ENCODE measurements around the gene LITAF. TPM values are rescaled to one million over a fixed set of nuclear protein-coding genes. Genes with fewer than 3 reads are reported as not detected.

The LITAF gene
- total RNA-seq, 4 donors from 2014 or later, result 32.8 to 193 (median 101) TPM

- H3K27me3 ChIP-seq, result no peaks in the 10 kb centered on the region
- H3K9me3 ChIP-seq, result no peaks in the 10 kb centered on the region
- WGBS, 2 donors (ENCODE audit: low coverage in 1 of 2), result 20 to 65% methylated on average over 1 to 6 of the region's 6 CpGs
- intact Hi-C loops (cut with DNase I; ENCODE audit: low total_unique reads) (no loop called here), in situ Hi-C loops (cut with MboI; ENCODE audit: low pct_ligation_motif_present in 1 of 4, low pct_unique_long_range_greater_than_20kb in 1 of 4, low sequenced_read_pairs in 3 of 4) (no loop called here)
- DNase-seq, result no peak
- peaks cover 0 to 33% (median 5%) of the 10 kb centered on the region in 4 donors for H3K4me1 ChIP-seq
- no peak for TF ChIP-seq POLR2AphosphoS5 (IDR thresholded peaks at IDR 0.05)
- TF ChIP-seq EP300 (IDR thresholded peaks at IDR 0.05; ENCODE audit: low read depth), result no peak
- TF ChIP-seq POLR2A (IDR thresholded peaks at IDR 0.05), result no peak
- no peak for TF ChIP-seq CTCF (IDR thresholded peaks at IDR 0.05)
- H3K36me3 ChIP-seq, result no peaks in the 10 kb centered on the region
- peak overlapping the region in 1 of 4 donors; percentile 76 for H3K27ac ChIP-seq
- no peak overlapping the region for H3K4me3 ChIP-seq
Observed at GRCh38 chr16:11563493-11564040, 23.2 kb downstream of the LITAF start.

- peak overlapping the region in 2 of 4 donors; percentile 74 to 76 for H3K27ac ChIP-seq
- intact Hi-C loops (cut with DNase I; ENCODE audit: low total_unique reads) (no loop called here), in situ Hi-C loops (cut with MboI; ENCODE audit: low pct_ligation_motif_present in 1 of 4, low pct_unique_long_range_greater_than_20kb in 1 of 4, low sequenced_read_pairs in 3 of 4) (no loop called here)
- H3K9me3 ChIP-seq, result no peaks in the 10 kb centered on the region
- no peaks in the 10 kb centered on the region for H3K27me3 ChIP-seq
- no peak for DNase-seq
- H3K4me3 ChIP-seq, result no peak overlapping the region
- no peak for TF ChIP-seq POLR2AphosphoS5 (IDR thresholded peaks at IDR 0.05)
- TF ChIP-seq CTCF (IDR thresholded peaks at IDR 0.05), result no peak
- TF ChIP-seq POLR2A (IDR thresholded peaks at IDR 0.05), result no peak
- H3K4me1 ChIP-seq, result peaks cover 0 to 39% (median 5%) of the 10 kb centered on the region in 4 donors
- WGBS, 2 donors (ENCODE audit: low coverage in 1 of 2), result 79 to 86% methylated on average over 3 to 10 of the region's 10 CpGs
- H3K36me3 ChIP-seq, result no peaks in the 10 kb centered on the region
Observed at GRCh38 chr16:11562941-11563340, 23.8 kb downstream of the LITAF start.

- Histone ChIP-seq H3K4me3 (no peak overlapping the region), H3K27me3 (no peaks in the 10 kb centered on the region), H3K9me3 (no peaks in the 10 kb centered on the region), H3K36me3 (no peaks in the 10 kb centered on the region), H3K4me1 (peaks cover 4 to 44% (median 5%) of the 10 kb centered on the region in 4 donors), H3K27ac (peak overlapping the region in 3 of 4 donors; percentile 74 to 77 (median 76))
- TF ChIP-seq POLR2A (IDR thresholded peaks at IDR 0.05) (no peak), EP300 (IDR thresholded peaks at IDR 0.05; ENCODE audit: low read depth) (no peak), POLR2AphosphoS5 (IDR thresholded peaks at IDR 0.05) (no peak), CTCF (IDR thresholded peaks at IDR 0.05) (no peak)
- in situ Hi-C loops (cut with MboI; ENCODE audit: low pct_ligation_motif_present in 1 of 4, low pct_unique_long_range_greater_than_20kb in 1 of 4, low sequenced_read_pairs in 3 of 4), result no loop called here
- WGBS, 2 donors (ENCODE audit: low coverage in 1 of 2), result 85 to 92% methylated on average over 4 to 7 of the region's 7 CpGs
- intact Hi-C loops (cut with DNase I; ENCODE audit: low total_unique reads), result no loop called here
- DNase-seq, result no peak
Observed at GRCh38 chr16:11562411-11562810, 24.3 kb downstream of the LITAF start.

GRCh38 chr16:11561856-11562255 is 24.9 kb downstream of the LITAF start:
- no peaks in the 10 kb centered on the region for H3K9me3 ChIP-seq
- no peak for TF ChIP-seq POLR2AphosphoS5 (IDR thresholded peaks at IDR 0.05)
- H3K27ac ChIP-seq, result peak overlapping the region; percentile 62 to 77 (median 75)
- 86 to 88% methylated on average over 2 to 3 of the region's 3 CpGs for WGBS, 2 donors (ENCODE audit: low coverage in 1 of 2)
- no peak for DNase-seq
- H3K36me3 ChIP-seq, result no peaks in the 10 kb centered on the region
- no peak overlapping the region for H3K4me3 ChIP-seq
- H3K4me1 ChIP-seq, result peaks cover 4 to 47% (median 5%) of the 10 kb centered on the region in 4 donors
- intact Hi-C loops (cut with DNase I; ENCODE audit: low total_unique reads), result no loop called here
- in situ Hi-C loops (cut with MboI; ENCODE audit: low pct_ligation_motif_present in 1 of 4, low pct_unique_long_range_greater_than_20kb in 1 of 4, low sequenced_read_pairs in 3 of 4), result no loop called here
- H3K27me3 ChIP-seq, result no peaks in the 10 kb centered on the region

GRCh38 chr16:11561454-11561805 is 25.3 kb downstream of the LITAF start:
- intact Hi-C loops (cut with DNase I; ENCODE audit: low total_unique reads), result no loop called here
- H3K4me3 ChIP-seq, result peak overlapping the region in 1 of 4 donors; percentile 9
- WGBS, 2 donors (ENCODE audit: low coverage in 1 of 2), result 73 to 81% methylated on average over 3 to 4 of the region's 4 CpGs
- peak overlapping the region; percentile 62 to 77 (median 75) for H3K27ac ChIP-seq
- DNase-seq, result no peak
- no peaks in the 10 kb centered on the region for H3K27me3 ChIP-seq
- TF ChIP-seq POLR2AphosphoS5 (IDR thresholded peaks at IDR 0.05) (no peak), POLR2A (IDR thresholded peaks at IDR 0.05) (no peak), EP300 (IDR thresholded peaks at IDR 0.05; ENCODE audit: low read depth) (no peak), CTCF (IDR thresholded peaks at IDR 0.05) (no peak)
- H3K9me3 ChIP-seq, result no peaks in the 10 kb centered on the region
- H3K36me3 ChIP-seq, result peaks cover 0 to 3% (median 1%) of the 10 kb centered on the region in 4 donors
- in situ Hi-C loops (cut with MboI; ENCODE audit: low pct_ligation_motif_present in 1 of 4, low pct_unique_long_range_greater_than_20kb in 1 of 4, low sequenced_read_pairs in 3 of 4), result no loop called here
- peaks cover 4 to 47% (median 5%) of the 10 kb centered on the region in 4 donors for H3K4me1 ChIP-seq
